ES-I3 (cell line): Measurements from ENCODE around the gene FAM210A.
"Not testable (repeated sequence)": the region's sequence is repeated elsewhere in the genome, so short reads cannot be mapped to it uniquely, and the experiment has no call there.

ENCODE experiments used
- H3K36me3 ChIP-seq: 2 replicates; pipeline ENCODE4 v1.6.1; 2013; ENCODE audit warnings: mild to moderate bottlenecking, low read length, control low read depth, moderate library complexity; ENCODE audit not compliant: insufficient read depth
- H3K4me1 ChIP-seq: 2 replicates; pipeline ENCODE4 v1.6.1; 2013; ENCODE audit warnings: mild to moderate bottlenecking, control low read depth, low read length; ENCODE audit not compliant: insufficient read depth
- H3K9ac ChIP-seq: 2 replicates; pipeline ENCODE4 v1.6.1; 2013; ENCODE audit warnings: low read depth, mild to moderate bottlenecking, low read length, moderate library complexity
- H3K9me3 ChIP-seq: 2 replicates; pipeline ENCODE4 v1.6.1; 2013; ENCODE audit warnings: mild to moderate bottlenecking, low read length, moderate library complexity; ENCODE audit not compliant: control insufficient read depth, insufficient read depth

FAM210A gene

GRCh38 chr18:13720847-13721246, 5.5 kb downstream of the FAM210A start:
- no peak overlapping the region for H3K9ac ChIP-seq
- H3K4me1 ChIP-seq: no peaks in the 10 kb centered on the region
- no peaks in the 10 kb centered on the region for H3K36me3 ChIP-seq
- no peaks in the 10 kb centered on the region for H3K9me3 ChIP-seq

- Histone ChIP-seq H3K36me3 (no peaks in the 10 kb centered on the region), H3K9ac (no peak overlapping the region), H3K9me3 (no peaks in the 10 kb centered on the region), H3K4me1 (no peaks in the 10 kb centered on the region)
Measured at GRCh38 chr18:13720123-13720522, 6.2 kb downstream of the FAM210A start.

- Histone ChIP-seq H3K4me1 (peaks cover 9% of the 10 kb centered on the region; the same call in 1 of the 2 replicates), H3K36me3 (no peaks in the 10 kb centered on the region), H3K9ac (no peak overlapping the region), H3K9me3 (no peaks in the 10 kb centered on the region)
Measured at GRCh38 chr18:13716916-13717315, 9.4 kb downstream of the FAM210A start.

DNA sequence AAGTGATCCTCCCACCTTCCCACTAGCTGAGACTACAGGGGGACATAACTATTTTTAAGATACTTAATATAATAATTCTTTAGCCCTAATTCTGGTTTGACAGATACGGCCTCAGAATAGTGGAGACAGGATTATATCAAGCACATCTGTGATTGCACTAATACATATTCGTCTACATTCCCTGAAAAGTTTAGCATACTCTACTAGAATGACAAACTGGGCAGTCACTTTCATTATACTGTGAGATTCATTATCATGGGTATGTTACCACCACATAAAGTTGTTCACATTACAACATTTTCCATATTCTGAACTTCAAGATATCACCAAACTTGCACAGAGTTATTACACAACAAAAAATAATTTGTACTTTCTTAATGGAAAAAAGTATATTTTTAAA, 11.0 kb downstream of the FAM210A start:
- Histone ChIP-seq H3K9me3 (no peaks in the 10 kb centered on the region), H3K4me1 (peaks cover 9% of the 10 kb centered on the region; the same call in 1 of the 2 replicates), H3K36me3 (no peaks in the 10 kb centered on the region)

GRCh38 chr18:13713455-13714055, 12.8 kb downstream of the FAM210A start:
- Histone ChIP-seq H3K4me1 (peaks cover 9% of the 10 kb centered on the region; the same call in 1 of the 2 replicates), H3K9ac (no peak overlapping the region), H3K9me3 (no peaks in the 10 kb centered on the region), H3K36me3 (no peaks in the 10 kb centered on the region)

More for the DNA sequence above, 11.0 kb downstream of the FAM210A start:
- H3K9ac ChIP-seq: no peak overlapping the region

DNA sequence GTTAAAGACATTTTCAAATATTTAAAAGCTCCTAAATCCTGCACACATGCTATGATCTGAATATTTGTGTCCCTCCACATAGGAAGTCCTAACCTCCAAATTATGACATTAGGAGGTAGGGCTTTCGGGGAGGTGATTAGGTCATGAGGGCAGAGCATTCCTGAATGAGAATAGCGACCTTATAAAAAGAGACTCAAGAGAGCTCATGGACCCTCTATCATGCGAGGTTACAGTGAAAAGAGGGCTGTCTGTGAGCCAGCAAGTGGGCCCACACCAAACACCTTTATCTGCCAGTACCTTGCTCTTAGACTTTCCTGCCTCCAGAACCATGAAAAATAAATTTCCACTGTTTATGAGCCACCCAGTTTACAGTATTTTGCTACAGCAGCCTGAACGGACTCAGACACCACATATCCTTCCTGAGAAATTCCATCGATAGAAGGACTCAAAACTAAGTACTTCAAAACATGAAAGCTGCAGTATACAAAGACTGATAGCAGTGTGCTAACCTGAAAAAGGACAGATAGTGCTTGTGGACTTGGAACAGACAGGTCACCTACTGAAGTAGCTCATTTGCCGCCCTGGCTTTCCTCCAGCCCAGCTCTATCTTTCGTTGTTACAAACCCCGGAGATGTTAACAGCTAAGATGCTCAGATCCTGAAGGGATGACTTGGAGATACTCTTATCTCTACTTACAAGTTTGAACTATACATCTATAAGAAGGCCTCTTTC, 13.8 kb downstream of the FAM210A start:
- Histone ChIP-seq H3K9me3 (no peaks in the 10 kb centered on the region), H3K9ac (no peak overlapping the region), H3K4me1 (peaks cover 9% of the 10 kb centered on the region; the same call in 1 of the 2 replicates), H3K36me3 (0 out of 2 replicates have a peak, but pooled peaks cover 3% of the 10 kb centered on the region)

DNA sequence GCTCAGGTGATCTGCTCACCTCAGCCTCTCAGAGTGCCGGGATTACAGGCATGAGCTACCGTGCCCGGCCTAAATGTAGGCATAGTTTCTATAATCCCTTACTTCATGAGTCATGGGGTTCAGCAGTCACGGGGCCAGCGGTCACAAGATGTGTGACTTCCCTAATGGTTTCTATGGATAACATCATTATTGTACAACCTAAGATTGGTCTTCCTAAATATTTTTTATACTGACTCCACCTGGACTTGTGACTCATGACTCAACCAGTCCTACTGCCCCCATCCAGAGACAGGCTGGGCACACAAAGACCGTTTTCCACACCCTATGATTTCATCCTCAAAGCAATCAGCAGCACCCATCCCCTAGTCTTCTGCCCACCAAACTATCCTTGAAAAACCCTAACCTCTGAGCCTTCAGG, 15.9 kb downstream of the FAM210A start:
- no peak overlapping the region for H3K9ac ChIP-seq
- peaks cover 9% of the 10 kb centered on the region; the same call in 1 of the 2 replicates for H3K4me1 ChIP-seq
- no peaks in the 10 kb centered on the region for H3K9me3 ChIP-seq
- H3K36me3 ChIP-seq: 0 out of 2 replicates have a peak, but pooled peaks cover 5% of the 10 kb centered on the region

- no peaks in the 10 kb centered on the region for H3K4me1 ChIP-seq
- no peak overlapping the region for H3K9ac ChIP-seq
- 0 out of 2 replicates have a peak, but pooled peaks cover 5% of the 10 kb centered on the region for H3K36me3 ChIP-seq
- H3K9me3 ChIP-seq: peaks cover 22% of the 10 kb centered on the region
Measured at GRCh38 chr18:13703899-13704298, 22.5 kb downstream of the FAM210A start.

GRCh38 chr18:13700153-13700552, 26.2 kb downstream of the FAM210A start:
- H3K9me3 ChIP-seq: peaks cover 22% of the 10 kb centered on the region

GRCh38 chr18:13696961-13697360, 29.4 kb downstream of the FAM210A start:
- Histone ChIP-seq H3K9ac (no peak overlapping the region), H3K36me3 (no peaks in the 10 kb centered on the region), H3K9me3 (peaks cover 5% of the 10 kb centered on the region; the same call in 1 of the 2 replicates)

More at GRCh38 chr18:13700153-13700552, 26.2 kb downstream of the FAM210A start:
- Histone ChIP-seq H3K9ac (no peak overlapping the region), H3K4me1 (no peaks in the 10 kb centered on the region), H3K36me3 (no peaks in the 10 kb centered on the region)

DNA sequence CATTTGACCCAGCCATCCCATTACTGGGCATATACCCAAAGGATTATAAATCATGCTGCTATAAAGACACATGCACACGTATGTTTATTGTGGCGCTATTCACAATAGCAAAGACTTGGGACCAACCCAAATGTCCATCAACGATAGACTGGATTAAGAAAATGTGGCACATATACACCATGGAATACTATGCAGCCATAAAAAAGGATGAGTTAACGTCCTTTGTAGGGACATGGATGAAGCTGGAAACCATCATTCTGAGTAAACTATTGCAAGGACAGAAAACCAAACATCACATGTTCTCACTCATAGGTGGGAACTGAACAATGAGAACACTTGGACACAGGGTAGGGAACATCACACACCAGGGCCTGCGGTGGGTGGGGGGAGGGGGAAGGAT, 31.0 kb downstream of the FAM210A start:
- H3K36me3 ChIP-seq, H3K9me3 ChIP-seq, H3K9ac ChIP-seq, H3K4me1 ChIP-seq: not testable (repeated sequence)

More at GRCh38 chr18:13696961-13697360, 29.4 kb downstream of the FAM210A start:
- no peaks in the 10 kb centered on the region for H3K4me1 ChIP-seq

GRCh38 chr18:13690060-13690459, 36.3 kb downstream of the FAM210A start:
- not testable (repeated sequence) for H3K9me3 ChIP-seq, H3K9ac ChIP-seq, H3K4me1 ChIP-seq, H3K36me3 ChIP-seq

- H3K9me3 ChIP-seq: no peaks in the 10 kb centered on the region
- H3K9ac ChIP-seq: no peak overlapping the region
- H3K36me3 ChIP-seq: no peaks in the 10 kb centered on the region
- H3K4me1 ChIP-seq: no peaks in the 10 kb centered on the region
Measured at GRCh38 chr18:13688191-13689136, 37.9 kb downstream of the FAM210A start.

- H3K4me1 ChIP-seq: no peaks in the 10 kb centered on the region
- H3K36me3 ChIP-seq: no peaks in the 10 kb centered on the region
- H3K9ac ChIP-seq: no peak overlapping the region
- H3K9me3 ChIP-seq: no peaks in the 10 kb centered on the region
Measured at GRCh38 chr18:13684546-13684945, 41.8 kb downstream of the FAM210A start.
